Panc1 (cell line): Measurements from ENCODE around the gene LHX1. TPM values are rescaled to one million over a fixed set of nuclear protein-coding genes. Genes with fewer than 3 reads are reported as not detected.
A peak's percentile ranks its signal among the peaks of the same experiment; 100 is the strongest.

Source experiments
- ATAC-seq: fragments of 200-7000 bp; cut with Tn5 transposase; 2 replicates; pipeline ENCODE4 v1.9.1; 2020; ENCODE audit warnings: mild to moderate bottlenecking, moderate library complexity
- BruUV-seq: library from RNA; stranded (reverse); fragments of 400-500 nt; replicated peaks from 2 replicates; lab custom pipeline; 2021; lab: Mats Ljungman, UMichigan
- CTCF ChIA-PET: fragments of 300-600 bp; sonication (Branson Sonifier 250); formaldehyde crosslinking; loops from one replicate; lab custom pipeline; 2022; ENCODE audit warnings: antibody characterized with exemption; lab: Charles Lee
- POLR2A ChIA-PET: fragments of 300-600 bp; sonication (Branson Sonifier 250); formaldehyde crosslinking; loops from one replicate; lab custom pipeline; 2022; ENCODE audit warnings: antibody characterized with exemption; lab: Charles Lee
- DNase-seq: peaks from one replicate; pipeline ENCODE4 v3.0.0-alpha.2; 2010; ENCODE audit warnings: low read depth, low spot score
- H3K27ac ChIP-seq: 2 replicates; pipeline ENCODE4 v1.5.1; 2011; ENCODE audit warnings: mild to moderate bottlenecking, low read length, inconsistent platforms
- H3K27me3 ChIP-seq: fragments of 200-500 bp; sonication (Bioruptor generic); 2 replicates; pipeline ENCODE4 v1.6.0; 2014; ENCODE audit warnings: low read length, inconsistent platforms; ENCODE audit not compliant: control insufficient read depth, insufficient read depth
- H3K36me3 ChIP-seq: fragments of 200-500 bp; sonication (Bioruptor generic); 2 replicates; pipeline ENCODE4 v1.5.1; 2014; ENCODE audit warnings: inconsistent platforms, mild to moderate bottlenecking, low read length, moderate library complexity; ENCODE audit not compliant: control insufficient read depth, insufficient read depth
- H3K4me1 ChIP-seq: 2 replicates; pipeline ENCODE4 v1.5.1; 2011; ENCODE audit warnings: inconsistent platforms, mild to moderate bottlenecking, low read length, moderate library complexity; ENCODE audit not compliant: control insufficient read depth, insufficient read depth
- H3K4me3 ChIP-seq, 2 experiments: 2 replicates each; pipeline ENCODE4 v1.5.1; 2011 to 2012; ENCODE audit warnings: low read depth in 2 of 2, low read length in 2 of 2, mild to moderate bottlenecking in 2 of 2, inconsistent platforms in 1 of 2, moderate library complexity in 1 of 2
- H3K9me3 ChIP-seq: fragments of 200-500 bp; sonication (Bioruptor generic); 2 replicates; pipeline ENCODE4 v1.5.1; 2014; ENCODE audit warnings: low read depth, mild to moderate bottlenecking, inconsistent platforms, low read length, moderate library complexity; ENCODE audit not compliant: control insufficient read depth, insufficient read depth
- POLR2AphosphoS5 ChIP-seq: IDR thresholded peaks from 2 replicates; pipeline ENCODE4 v1.6.1; 2012; ENCODE audit warnings: mild to moderate bottlenecking, low read depth, low read length, moderate library complexity
- REST ChIP-seq, 2 experiments: IDR thresholded peaks; 2 replicates each; pipeline ENCODE4 v1.6.1; 2011 to 2012; ENCODE audit warnings: low read depth in 2 of 2, control low read depth in 1 of 2, low read length in 1 of 2, mild to moderate bottlenecking in 1 of 2, moderate library complexity in 1 of 2; ENCODE audit not compliant: insufficient read depth in 1 of 2
- SIN3A ChIP-seq: IDR thresholded peaks from 2 replicates; pipeline ENCODE4 v1.6.1; 2012; ENCODE audit warnings: low read depth, mild to moderate bottlenecking, low read length, moderate library complexity, borderline replicate concordance; ENCODE audit not compliant: insufficient read depth
- TCF7L2 ChIP-seq: IDR thresholded peaks from 2 replicates; pipeline ENCODE4 v1.6.1; 2011; ENCODE audit warnings: mild to moderate bottlenecking, low read depth, low read length, inconsistent platforms
- in situ Hi-C: cut with HindIII; loops from 2 replicates; pipeline ENCODE4 v1.10.0; 2016; ENCODE audit warnings: low sequenced_read_pairs, low pct_unique_long_range_greater_than_20kb
- intact Hi-C: fragments of 100-400 bp; cut with micrococcal nuclease; formaldehyde crosslinking; loops from one replicate; pipeline ENCODE4 v1.10.0; 2022; ENCODE audit not compliant: unreplicated experiment
- total RNA-seq: library from RNA; stranded (reverse); gene quantifications from one replicate; pipeline ENCODE4 v1.2.1, GENCODE V29; 2021; ENCODE audit not compliant: unreplicated experiment
- TF ChIP-seq, protein P1 (sequence below): fragments of 450-650 bp; IDR thresholded peaks from 2 replicates; pipeline ENCODE4 v1.5.1; 2017; ENCODE audit warnings: mild to moderate bottlenecking

The LHX1 gene
- total RNA-seq, 1 experiment from 2014 or later: 8.6 TPM

DNA sequence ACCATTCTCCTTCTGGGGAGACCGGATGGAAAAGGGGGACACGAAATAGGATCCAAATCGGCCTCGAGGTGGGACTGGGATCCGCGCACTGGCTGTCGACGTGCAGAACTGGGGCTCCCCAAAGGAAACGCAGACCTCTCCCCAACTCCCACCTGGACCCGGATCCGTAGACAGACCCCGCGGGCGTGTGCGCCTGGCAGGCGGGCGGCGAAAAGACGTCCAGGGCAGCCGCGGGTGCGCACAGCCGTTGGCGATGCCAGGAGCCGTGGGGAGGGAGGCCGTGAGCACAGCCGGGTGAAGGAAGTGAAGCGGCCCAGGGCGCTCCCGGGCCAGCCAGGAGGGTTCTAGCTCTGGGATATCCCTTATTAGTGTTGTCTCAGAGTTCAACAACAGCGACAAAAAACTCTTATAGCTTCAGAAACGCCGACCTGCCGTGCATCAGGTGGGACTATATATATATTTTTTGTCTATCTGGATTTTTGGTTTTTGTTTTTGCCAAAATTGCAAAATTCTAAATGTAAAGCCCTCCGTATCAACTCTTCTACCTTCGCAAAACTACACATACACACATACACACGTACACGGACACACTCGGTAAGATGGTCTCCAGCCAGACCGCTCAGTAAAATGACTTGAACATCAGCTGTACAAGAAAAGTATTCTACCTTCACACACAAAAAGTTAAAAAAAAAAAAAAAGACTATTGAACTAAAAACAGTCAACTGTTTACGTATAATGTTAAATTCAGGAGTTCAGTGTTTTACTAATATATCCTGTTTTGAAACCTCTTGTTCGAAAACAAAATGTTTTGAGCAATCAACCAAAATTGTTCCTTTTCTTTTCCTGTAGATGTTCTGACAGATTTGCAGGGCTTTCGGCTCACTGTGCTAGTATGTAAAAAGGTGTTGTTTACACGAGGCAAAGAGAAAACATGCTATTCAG lies 6.2 kb downstream of the LHX1 start:
- DNase-seq (no peak), ATAC-seq (no peak)
- Histone ChIP-seq H3K4me1 (peaks cover 6% of the 10 kb centered on the region), H3K27me3 (no peaks in the 10 kb centered on the region), H3K4me3 (no peak overlapping the region), H3K36me3 (no peaks in the 10 kb centered on the region; the same call in 1 of the 2 replicates), H3K9me3 (no peaks in the 10 kb centered on the region), H3K27ac (no peak overlapping the region)
- intact Hi-C loops: no loop called here
- ChIA-PET POLR2A (no interaction called here), CTCF (interaction anchor here (0.6 kb wide), 1 partner anchor 273 kb away, joined by 3 read pairs; no protein-coding TSS in a partner anchor)
- TSS peak; percentile 18 for BruUV-seq
- in situ Hi-C loops: no loop called here
- TF ChIP-seq POLR2AphosphoS5: no peak
- TF ChIP-seq, protein P1, sequence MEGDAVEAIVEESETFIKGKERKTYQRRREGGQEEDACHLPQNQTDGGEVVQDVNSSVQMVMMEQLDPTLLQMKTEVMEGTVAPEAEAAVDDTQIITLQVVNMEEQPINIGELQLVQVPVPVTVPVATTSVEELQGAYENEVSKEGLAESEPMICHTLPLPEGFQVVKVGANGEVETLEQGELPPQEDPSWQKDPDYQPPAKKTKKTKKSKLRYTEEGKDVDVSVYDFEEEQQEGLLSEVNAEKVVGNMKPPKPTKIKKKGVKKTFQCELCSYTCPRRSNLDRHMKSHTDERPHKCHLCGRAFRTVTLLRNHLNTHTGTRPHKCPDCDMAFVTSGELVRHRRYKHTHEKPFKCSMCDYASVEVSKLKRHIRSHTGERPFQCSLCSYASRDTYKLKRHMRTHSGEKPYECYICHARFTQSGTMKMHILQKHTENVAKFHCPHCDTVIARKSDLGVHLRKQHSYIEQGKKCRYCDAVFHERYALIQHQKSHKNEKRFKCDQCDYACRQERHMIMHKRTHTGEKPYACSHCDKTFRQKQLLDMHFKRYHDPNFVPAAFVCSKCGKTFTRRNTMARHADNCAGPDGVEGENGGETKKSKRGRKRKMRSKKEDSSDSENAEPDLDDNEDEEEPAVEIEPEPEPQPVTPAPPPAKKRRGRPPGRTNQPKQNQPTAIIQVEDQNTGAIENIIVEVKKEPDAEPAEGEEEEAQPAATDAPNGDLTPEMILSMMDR: no peak
- no peak for TF ChIP-seq TCF7L2
- TF ChIP-seq SIN3A: no peak
- TF ChIP-seq REST (IDR thresholded peaks at IDR 0.05; ENCODE audit: insufficient read depth in 1 of 2, low read depth in 2 of 2, low read length in 1 of 2): no peak

- CTCF ChIA-PET: no interaction called here
- ATAC-seq: no peak
- Histone ChIP-seq H3K9me3 (no peaks in the 10 kb centered on the region), H3K27me3 (no peaks in the 10 kb centered on the region), H3K4me1 (peaks cover 6% of the 10 kb centered on the region), H3K36me3 (no peaks in the 10 kb centered on the region; the same call in 1 of the 2 replicates), H3K27ac (no peak overlapping the region), H3K4me3 (no peak overlapping the region)
- POLR2A ChIA-PET: no interaction called here
- in situ Hi-C loops (no loop called here), intact Hi-C loops (no loop called here)
- BruUV-seq: no TSS peak
- DNase-seq: no peak
- TF ChIP-seq REST (IDR thresholded peaks at IDR 0.05; ENCODE audit: insufficient read depth in 1 of 2, low read depth in 2 of 2, low read length in 1 of 2): no peak
- TF ChIP-seq TCF7L2: no peak
- TF ChIP-seq SIN3A: no peak
- no peak for TF ChIP-seq POLR2AphosphoS5
- TF ChIP-seq, protein P1: no peak
Observed at GRCh38 chr17:36944553-36944952, 7.3 kb downstream of the LHX1 start.
